KMS-11 (cell line): Measurements from ENCODE around the gene TMEM184B.

Experiments used
- H2AFZ ChIP-seq: fragments of 200-600 bp; sonication (generic); 2 replicates; pipeline ENCODE4 v1.6.1; 2016; ENCODE audit warnings: antibody characterized with exemption, mixed run types, low read depth
- H3K27ac ChIP-seq: fragments of 200-600 bp; sonication (generic); 2 replicates; pipeline ENCODE4 v1.6.1; 2016; ENCODE audit warnings: mild to moderate bottlenecking, mixed run types
- H3K27me3 ChIP-seq: fragments of 200-600 bp; sonication (generic); 2 replicates; pipeline ENCODE4 v1.6.1; 2017; ENCODE audit warnings: mild to moderate bottlenecking, low read depth, mixed run types, moderate library complexity; ENCODE audit not compliant: insufficient read depth
- H3K36me3 ChIP-seq: fragments of 200-600 bp; sonication (generic); 2 replicates; pipeline ENCODE4 v1.6.1; 2017; ENCODE audit warnings: mild to moderate bottlenecking, mixed run types; ENCODE audit not compliant: insufficient read depth
- H3K4me1 ChIP-seq: fragments of 200-600 bp; sonication (generic); 2 replicates; pipeline ENCODE4 v1.6.1; 2016; ENCODE audit warnings: mild to moderate bottlenecking, low read depth, mixed run types; ENCODE audit not compliant: poor library complexity, severe bottlenecking
- H3K4me2 ChIP-seq: fragments of 200-600 bp; sonication (generic); 2 replicates; pipeline ENCODE4 v1.7.0; 2016; ENCODE audit warnings: mild to moderate bottlenecking, mixed run types
- H3K4me3 ChIP-seq: fragments of 200-600 bp; sonication (generic); IDR thresholded peaks from 2 replicates; pipeline ENCODE4 v1.6.1; 2017; ENCODE audit warnings: low read depth, low read length, mixed read lengths; ENCODE audit not compliant: insufficient read depth
- H3K79me2 ChIP-seq: fragments of 200-600 bp; sonication (generic); 2 replicates; pipeline ENCODE4 v1.6.1; 2016; ENCODE audit warnings: low read depth, mixed run types; ENCODE audit not compliant: insufficient read depth
- H3K9ac ChIP-seq: fragments of 200-600 bp; sonication (generic); 2 replicates; pipeline ENCODE4 v1.6.1; 2016; ENCODE audit warnings: mild to moderate bottlenecking, mixed run types
- H4K20me1 ChIP-seq: fragments of 200-600 bp; sonication (generic); 2 replicates; pipeline ENCODE4 v1.6.1; 2016; ENCODE audit warnings: mild to moderate bottlenecking, mixed run types; ENCODE audit not compliant: insufficient read depth
- CTCF ChIP-seq: fragments of 200-600 bp; sonication (generic); conservative IDR thresholded peaks from 2 replicates; pipeline ENCODE4 v1.6.1; 2017; ENCODE audit warnings: low read depth, mild to moderate bottlenecking, antibody characterized with exemption, low read length, moderate library complexity, mixed read lengths

Gene TMEM184B

GRCh38 chr22:38247713-38248112 is 25.1 kb downstream of the TMEM184B start:
- TF ChIP-seq CTCF = no peak
- Histone ChIP-seq H3K79me2 (no peaks in the 10 kb centered on the region), H3K4me3 (no peak overlapping the region), H3K27ac (no peak overlapping the region), H2AFZ (no peak overlapping the region), H3K27me3 (no peaks in the 10 kb centered on the region), H3K4me1 (peaks cover 4% of the 10 kb centered on the region), H3K36me3 (no peaks in the 10 kb centered on the region), H3K9ac (no peak overlapping the region), H4K20me1 (no peaks in the 10 kb centered on the region), H3K4me2 (no peak overlapping the region)

GRCh38 chr22:38246692-38247091 is 26.1 kb downstream of the TMEM184B start:
- H3K9ac ChIP-seq = no peak overlapping the region
- no peaks in the 10 kb centered on the region for H3K36me3 ChIP-seq
- no peak for TF ChIP-seq CTCF
- no peak overlapping the region for H3K27ac ChIP-seq
- no peak overlapping the region for H3K4me3 ChIP-seq
- H2AFZ ChIP-seq = no peak overlapping the region
- H3K79me2 ChIP-seq = no peaks in the 10 kb centered on the region
- no peak overlapping the region for H3K4me2 ChIP-seq
- no peaks in the 10 kb centered on the region for H4K20me1 ChIP-seq
- H3K27me3 ChIP-seq = no peaks in the 10 kb centered on the region
- H3K4me1 ChIP-seq = peaks cover 4% of the 10 kb centered on the region

GRCh38 chr22:38246046-38246658 is 26.7 kb downstream of the TMEM184B start:
- TF ChIP-seq CTCF = no peak
- no peak overlapping the region for H3K4me3 ChIP-seq

GRCh38 chr22:38244106-38244505 is 28.7 kb downstream of the TMEM184B start:
- Histone ChIP-seq H2AFZ (no peak overlapping the region), H3K4me3 (no peak overlapping the region), H3K27me3 (no peaks in the 10 kb centered on the region), H3K36me3 (no peaks in the 10 kb centered on the region), H4K20me1 (no peaks in the 10 kb centered on the region), H3K4me1 (peaks cover 8% of the 10 kb centered on the region), H3K27ac (no peak overlapping the region), H3K79me2 (no peaks in the 10 kb centered on the region), H3K9ac (no peak overlapping the region), H3K4me2 (no peak overlapping the region)
- no peak for TF ChIP-seq CTCF

More at GRCh38 chr22:38246046-38246658, 26.7 kb downstream of the TMEM184B start:
- H2AFZ ChIP-seq = no peak overlapping the region
- no peaks in the 10 kb centered on the region for H4K20me1 ChIP-seq
- no peak overlapping the region for H3K9ac ChIP-seq
- H3K36me3 ChIP-seq = no peaks in the 10 kb centered on the region
- no peaks in the 10 kb centered on the region for H3K27me3 ChIP-seq
- H3K4me1 ChIP-seq = peaks cover 4% of the 10 kb centered on the region
- no peak overlapping the region for H3K27ac ChIP-seq
- no peaks in the 10 kb centered on the region for H3K79me2 ChIP-seq
- no peak overlapping the region for H3K4me2 ChIP-seq
